Activated effector memory CD4-positive, alpha-beta T cell treated with anti-CD3 and anti-CD28 coated beads, Interleukin-2, amount 50 U/mL, for 16 hours (primary cell): ENCODE data around the gene STT3B.
"Not testable (repeated sequence)": the region's sequence is repeated elsewhere in the genome, so short reads cannot be mapped to it uniquely, and the experiment has no call there.

Experiments used
- DNase-seq: peaks from one replicate; pipeline ENCODE4 v3.0.0-alpha.2; 2020

STT3B gene

DNA sequence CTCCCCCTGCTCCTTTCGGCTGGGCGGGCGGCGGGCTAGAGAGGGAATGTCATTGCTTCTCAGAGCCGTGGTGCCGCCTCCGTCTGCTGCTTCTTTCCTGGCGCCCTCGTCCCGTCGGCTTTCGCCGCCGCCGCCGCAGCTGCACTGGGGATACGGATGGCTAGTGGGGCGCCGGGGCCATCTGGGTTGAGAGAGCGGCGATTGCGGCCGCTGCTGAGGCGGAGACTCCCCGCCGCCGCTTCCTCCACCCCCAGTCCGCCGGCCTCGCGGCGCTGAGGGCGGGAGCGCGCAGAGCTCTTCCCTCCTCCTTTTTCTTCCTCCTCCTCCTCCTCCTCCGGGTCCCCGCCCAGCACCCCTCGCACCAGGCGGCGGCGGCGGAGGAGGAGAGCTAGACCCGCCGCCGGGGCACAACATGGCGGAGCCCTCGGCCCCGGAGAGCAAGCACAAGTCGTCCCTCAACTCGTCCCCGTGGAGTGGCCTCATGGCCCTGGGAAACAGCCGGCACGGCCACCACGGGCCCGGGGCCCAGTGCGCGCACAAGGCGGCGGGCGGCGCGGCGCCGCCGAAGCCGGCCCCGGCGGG lies at the start of gene STT3B:
Gene STT3B, plus strand, starts transcription at position 339 of the 582 bp plus-strand sequence. Its CDS starts 74 bp downstream, at position 413.
- DNase-seq: peak; percentile 94

DNA sequence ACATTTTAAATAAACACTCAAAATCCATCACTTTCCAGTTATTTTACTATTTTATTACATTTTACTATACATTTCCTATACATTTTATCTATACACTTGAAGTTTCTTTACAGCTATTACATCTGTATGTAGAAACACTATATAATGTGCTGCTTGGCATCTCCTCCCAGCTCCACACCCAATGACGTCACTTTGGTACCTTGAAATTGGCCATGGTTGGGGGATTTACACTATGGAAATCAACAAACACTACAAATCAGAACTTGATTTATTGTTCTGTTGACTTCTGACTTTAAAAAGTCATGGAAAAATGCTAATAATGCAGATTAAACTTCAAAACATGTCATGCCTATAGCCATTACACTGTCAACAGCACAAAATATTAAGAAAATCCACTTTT lies 48.9 kb upstream of the STT3B start:
- no peak for DNase-seq

DNA sequence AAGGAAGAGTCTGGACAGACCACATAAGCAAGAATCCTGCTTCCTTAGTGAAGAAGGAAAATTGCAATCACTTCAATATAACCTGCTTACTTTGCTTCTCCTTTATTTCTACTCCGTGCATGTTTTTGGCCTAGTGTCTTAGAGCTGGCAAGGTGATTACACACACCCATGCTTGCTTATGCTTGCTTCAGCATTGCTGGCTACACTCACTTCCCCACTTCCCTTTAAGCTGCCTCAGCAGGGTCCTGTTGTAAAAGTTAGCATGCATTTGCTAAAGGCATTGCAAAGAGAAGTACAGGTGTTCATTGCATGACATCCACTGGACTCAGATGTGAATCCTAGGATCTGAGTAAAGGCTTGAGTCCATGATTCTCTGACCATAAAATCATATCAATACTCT lies 47.5 kb upstream of the STT3B start:
- no peak for DNase-seq

DNA sequence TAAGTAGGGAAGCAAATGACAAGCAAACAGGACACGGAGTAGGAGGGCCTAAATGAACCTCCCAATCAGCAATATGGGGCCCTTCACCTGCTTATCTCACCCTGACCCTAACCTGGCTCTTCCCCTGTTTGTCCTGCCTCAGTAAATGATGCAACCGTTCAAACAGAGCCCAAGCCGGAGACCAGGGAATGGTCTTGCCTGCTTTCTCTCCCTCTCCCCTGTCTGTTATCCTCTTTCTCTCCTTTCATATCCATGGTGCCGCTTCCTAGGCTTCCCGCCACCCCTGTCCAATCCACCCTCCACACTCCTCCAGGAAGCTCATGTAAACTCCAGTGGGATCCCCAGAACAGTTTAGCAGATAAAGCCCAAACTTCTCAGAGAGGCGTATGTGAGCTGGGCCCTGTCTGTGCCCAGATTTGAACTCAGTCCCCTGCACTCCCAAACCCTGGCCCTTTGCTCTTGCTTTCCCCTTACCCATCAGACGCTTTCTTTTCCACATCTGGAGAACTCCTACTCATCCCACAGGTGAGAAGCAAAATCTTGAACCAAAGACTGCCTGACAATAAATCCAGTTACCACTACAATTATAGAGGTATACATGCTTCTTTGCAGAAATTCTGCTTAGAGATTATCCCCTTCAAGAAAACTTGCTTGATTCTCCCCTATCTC lies 45.7 kb upstream of the STT3B start:
- DNase-seq: no peak

DNA sequence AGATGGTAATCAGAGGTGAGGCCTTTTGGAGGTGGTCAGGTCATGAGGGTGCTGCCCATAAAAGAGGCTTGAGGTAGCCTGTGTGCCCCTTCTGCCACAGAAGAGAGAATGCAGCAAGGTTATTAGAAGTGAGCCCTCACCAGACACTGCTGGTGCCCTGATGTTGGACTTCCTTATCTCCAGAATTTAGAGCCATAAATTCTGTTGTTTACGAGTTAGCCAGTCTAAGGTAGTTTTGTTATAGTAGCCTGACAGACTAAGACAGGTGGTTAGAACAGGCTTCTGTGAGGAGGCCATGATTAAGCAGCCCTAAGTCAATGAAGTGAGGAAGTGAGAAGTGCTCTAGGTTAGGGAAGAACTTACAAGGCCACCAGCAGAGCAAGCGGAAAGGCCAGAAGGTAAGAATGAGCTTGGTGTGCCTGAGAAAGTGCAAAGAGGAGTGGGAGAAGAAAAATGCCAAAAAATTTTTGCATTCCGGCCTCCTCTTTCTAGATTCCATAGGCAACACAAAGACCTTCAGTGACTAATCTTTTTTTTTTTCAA lies 44.2 kb upstream of the STT3B start:
- DNase-seq: no peak

DNA sequence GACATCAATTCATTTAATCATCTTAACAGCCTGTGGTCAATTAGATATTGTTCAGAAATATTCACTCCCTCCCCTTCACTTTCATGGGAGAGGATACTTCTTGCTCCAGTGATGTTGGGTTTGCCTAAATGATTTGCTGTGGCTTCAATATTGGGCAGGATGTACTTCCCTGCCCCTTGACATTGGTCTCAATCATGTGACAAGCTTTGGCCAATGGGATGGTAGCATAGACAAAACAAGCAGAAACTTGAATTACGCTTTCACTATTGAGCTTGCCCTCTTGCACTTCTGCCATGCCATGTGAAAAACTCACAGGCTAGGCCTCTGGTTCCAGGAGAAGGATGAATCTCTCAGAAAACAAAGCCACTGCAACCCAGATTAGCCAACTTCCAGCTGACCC lies 42.2 kb upstream of the STT3B start:
- no peak for DNase-seq

DNA sequence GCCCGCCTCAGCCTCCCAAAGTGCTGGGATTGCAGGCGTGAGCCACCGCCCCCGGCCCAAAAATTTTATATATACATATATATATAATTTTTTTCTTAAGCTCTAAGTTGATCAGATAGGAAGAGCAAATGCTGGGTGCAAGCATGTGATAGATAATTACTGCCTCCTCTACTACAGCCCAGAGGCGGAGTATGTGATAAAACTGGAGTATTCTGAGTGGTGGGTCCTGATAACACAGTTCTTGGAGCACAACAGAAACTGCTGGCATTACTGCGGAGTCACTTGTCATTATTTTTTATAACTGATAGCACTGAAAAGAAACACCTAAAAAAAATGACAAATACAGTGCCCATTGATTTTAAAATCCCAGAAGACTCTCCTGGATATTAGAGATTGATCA lies 41.1 kb upstream of the STT3B start:
- DNase-seq: no peak

DNA sequence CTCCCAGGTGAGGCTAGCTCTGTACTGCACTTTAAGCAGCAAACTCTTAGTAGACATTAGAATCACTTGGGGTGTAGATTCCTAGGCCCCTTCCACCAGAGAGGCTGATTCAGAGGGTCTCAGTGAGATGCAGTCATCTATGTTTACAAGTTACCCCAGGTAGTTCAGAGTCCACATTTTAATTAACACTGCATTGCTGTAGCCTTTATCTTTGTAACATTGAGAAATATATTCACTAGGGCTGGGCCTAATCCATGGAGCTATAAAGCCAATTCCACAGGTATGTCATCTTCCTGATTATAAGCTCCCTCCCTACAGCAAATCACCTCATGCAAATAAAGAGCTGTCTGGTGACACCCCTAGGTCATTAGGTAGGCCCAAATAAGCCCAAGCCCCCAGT lies 39.6 kb upstream of the STT3B start:
- no peak for DNase-seq

DNA sequence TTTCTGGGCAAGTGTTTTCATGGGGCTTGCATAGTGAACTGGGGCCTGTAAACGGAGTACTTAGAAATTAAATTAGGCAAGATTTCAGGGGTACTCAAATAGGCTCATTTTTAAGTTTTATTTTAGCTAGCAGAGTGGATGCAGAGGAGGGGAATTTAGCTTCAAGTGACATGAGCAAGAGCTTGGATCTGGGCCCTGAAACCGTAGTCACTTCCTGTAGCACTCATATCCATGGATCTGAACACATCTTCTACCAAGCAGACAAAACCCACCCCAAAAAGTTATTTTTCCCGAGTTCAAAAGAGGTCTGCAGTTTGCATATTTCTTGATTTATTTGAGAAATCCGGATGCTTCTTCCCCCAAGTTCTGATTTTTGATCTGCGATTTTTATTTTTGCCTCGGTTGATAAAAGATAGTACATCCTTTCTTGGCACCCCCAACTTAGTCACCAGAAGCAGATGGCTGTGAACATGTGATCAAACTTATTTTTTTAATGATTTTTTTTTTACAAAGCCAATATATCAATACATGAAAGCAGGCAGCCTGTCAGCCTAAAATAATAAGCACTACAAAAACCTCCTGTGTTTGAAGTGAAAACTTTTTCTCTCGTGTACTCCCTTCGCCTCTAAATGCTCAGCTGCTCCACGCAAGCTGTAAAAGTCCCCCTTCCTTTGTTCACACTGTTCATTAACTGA lies 36.6 kb upstream of the STT3B start:
- no peak for DNase-seq

DNA sequence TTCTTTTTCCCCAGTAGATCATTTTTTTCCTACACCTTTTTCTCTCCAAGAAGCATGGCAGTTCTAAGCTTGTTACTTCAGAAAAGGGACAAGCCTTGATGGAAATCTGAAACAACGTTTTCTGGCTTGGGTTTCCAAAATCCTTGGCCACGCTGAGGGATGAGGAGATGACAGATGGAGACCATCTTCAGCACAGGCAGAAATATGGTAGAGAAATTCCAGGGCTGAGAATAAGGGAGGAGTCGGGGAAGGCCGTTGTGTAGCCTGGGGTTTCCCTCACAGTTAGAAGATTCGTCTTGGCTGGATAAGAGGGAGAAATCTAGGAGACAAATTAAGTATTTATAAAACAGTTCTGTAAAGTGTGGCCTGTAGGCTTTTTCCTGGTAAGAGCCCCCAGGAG lies 33.9 kb upstream of the STT3B start:
- no peak for DNase-seq

DNA sequence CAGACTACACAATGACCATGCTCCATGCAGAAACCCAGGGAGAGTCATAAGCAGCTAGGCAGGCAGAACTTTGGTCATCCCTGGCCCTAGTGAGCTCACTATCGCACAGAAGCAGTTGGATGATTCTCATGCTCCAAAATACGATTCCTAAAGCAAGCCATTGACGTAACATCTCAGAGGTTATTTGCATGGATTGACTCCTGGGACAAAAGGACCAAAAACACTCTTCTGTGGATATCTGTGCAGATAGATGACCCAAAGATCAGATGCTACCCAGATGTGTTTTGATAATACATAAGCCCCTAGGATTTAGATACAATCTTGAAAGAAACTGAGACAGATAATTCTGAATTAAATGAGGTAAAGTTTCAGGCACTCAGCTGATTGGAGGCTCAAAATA lies 33.4 kb upstream of the STT3B start:
- no peak for DNase-seq

DNA sequence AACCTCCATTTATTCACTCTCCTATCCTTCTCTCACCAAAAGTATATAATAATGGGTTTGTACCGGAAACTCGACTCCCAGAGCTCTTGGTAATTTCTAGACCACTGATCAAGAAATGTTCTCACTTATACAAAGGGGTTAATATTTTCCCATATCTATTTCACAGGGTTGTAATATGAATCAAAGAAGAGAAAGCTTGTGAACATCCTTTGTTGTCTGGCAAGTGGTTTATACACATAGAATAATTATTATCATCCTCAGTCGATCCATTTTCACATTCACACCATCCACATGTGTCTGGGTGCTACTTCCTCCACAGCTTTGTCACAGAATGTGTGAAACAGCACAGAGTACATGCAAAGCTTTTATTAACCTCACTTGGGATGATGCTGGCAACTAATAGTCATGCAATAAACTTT lies 29.9 kb upstream of the STT3B start:
- no peak for DNase-seq

DNA sequence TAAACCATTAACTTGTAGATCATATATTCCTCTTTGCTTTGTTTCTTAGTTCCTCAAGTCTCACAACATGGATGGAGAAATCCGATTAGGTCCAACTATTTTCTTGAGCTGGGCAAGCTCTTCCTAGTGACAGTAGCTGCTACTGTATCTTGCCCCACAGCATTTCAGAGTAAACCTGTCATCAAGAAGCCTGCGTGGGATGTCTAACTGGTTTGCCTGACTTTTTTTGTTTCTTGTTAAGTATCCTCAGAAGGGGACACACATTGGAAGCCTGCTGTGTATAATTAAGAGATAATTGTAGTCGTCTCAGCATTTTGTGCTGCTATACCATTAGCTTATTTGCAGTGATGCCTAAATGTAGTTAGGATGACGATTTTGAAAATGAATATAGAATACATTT lies 29.3 kb upstream of the STT3B start:
- DNase-seq: no peak

DNA sequence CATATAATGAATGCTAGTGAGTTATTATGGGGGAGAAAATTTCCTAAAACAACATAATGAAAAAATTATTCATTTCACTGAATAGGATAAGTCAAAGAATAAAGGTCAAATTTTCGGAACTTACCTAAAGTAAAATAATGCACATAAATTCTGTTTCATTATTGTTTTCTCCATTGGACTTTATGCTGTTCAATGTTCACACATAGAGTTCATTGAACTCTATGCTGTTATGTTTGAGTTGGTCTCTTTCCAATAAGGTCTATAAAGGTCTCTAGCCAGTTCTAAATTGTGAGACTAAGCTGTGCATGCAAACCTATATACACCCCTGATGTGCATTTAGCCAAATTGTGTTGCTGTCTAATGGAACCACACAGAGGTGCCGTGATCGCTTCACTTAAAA lies 28.5 kb upstream of the STT3B start:
- DNase-seq: no peak

DNA sequence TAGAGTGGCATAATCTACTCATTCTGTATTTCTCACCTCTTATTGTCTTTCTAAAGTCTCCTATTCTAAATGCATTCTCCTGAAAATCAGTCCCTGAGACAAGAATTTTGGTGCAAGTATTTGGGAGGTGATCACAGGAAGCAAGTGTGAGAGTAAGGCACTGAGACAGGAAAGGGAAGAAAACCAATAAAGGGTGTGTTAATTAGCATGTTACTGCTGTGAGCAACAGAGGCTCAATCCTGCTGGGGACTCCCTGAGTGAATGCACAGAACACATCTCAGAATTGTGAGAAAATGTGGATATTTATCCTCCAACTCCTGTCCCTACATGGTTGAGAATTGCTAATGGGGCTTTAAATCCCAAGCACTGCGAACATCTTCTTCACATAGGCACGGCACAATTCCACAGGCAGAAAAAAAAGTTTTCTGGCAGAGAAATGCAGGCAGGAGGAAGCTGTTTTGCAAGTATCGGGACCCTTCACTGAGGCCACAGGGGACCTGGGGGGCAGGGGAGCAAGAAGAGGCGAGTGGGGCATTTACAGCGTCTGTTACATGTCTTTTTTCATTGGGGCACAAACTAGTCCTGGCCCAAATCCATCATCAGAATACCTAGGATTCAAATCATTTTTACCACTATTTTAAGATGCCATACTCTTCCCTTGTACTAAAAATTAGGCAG lies 27.2 kb upstream of the STT3B start:
- DNase-seq: no peak

DNA sequence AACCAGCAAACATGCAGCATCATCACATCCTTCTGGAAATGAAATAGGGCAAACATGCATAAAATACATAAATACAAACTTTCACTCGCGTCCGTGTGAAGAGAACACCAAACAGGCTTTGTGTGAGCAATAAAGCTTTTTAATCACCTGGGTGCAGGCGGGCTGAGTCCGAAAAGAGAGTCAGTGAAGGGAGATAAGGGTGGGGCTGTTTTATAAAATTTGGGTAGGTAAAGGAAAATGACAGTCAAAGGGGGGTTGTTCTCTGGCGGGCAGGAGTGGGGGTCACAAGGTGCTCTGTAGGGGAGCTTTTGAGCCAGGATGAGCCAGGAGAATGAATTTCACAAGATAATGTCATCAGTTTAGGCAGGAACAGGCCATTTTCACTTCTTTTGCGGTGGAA lies 26.2 kb upstream of the STT3B start:
- DNase-seq: not testable (repeated sequence)

DNA sequence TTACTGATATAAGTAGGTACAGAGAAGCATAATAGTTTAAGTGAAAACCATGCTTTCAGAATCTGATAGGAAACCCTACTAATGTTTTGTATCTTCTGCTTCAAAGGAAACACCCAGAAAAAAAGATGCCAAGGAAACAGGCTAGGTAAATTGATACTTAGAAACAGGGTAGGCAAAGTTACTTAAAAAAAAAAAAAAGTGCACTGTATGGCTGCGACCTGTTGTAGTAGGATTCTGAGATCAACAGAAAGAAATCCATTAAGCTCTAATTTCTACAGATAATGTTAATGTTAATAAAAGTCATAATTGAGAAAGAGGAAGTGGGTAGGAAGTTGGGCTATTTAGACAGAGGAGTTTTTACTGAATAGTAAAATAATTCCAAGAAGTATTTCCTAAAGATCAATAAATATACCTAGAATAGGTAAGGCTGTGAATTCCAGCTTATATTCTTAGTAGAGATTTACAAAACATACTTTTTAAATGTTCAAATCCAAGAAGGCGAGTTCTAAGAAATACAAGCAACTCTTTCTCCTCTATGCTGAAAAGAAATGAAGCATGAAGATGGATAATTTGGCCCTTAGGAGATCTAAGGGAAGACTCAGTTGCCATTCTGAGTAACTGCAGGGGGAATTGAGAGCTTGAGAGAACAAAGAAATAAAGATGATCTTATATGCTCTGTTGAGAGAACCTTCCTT lies 24.1 kb upstream of the STT3B start:
- DNase-seq: no peak

DNA sequence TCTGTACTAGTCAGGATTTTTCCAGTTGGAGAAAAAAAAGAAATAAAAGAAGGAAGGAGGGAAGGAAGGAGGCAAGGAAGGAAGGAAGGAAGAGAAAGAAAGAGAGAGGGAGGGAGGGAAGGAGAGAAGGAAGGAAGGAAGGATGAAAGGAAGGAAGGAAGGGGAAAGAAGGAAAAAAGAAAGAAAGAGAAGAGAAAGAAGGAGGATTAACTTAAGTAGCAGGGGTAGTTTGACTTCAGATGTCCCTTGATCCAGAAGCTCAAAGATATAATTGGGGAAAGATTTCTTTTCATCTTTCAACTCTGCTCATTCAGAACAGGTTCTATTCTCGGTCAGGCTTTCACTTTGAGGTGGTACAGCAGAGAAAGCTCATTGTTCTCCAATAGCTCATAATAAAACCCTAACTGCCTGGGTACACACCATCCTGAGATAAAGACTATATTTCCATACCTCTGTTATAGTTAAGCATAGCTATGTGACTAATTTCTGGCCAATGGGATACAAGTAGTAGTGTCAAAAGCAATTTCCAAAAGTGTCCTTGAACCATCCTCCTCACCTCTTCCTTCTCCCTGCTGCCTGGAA lies 23.5 kb upstream of the STT3B start:
- DNase-seq: no peak

DNA sequence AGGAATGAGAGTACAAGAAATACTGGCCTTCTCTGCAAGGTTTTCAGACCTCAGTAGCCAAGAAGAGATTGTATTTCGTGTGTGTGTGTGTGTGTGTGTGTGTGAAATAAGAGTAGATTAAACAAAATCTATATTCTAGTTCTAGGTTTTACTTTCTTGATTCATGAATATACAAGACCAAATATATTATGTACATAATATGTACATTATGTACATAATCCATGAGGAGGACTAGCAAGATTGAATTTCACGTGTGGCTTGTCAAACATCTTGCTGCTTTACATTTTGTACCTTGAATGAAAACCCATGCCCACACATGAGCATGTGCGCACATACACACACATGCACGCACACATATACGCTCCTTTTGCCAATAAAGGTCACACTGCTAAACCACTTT lies 18.2 kb upstream of the STT3B start:
- no peak for DNase-seq

DNA sequence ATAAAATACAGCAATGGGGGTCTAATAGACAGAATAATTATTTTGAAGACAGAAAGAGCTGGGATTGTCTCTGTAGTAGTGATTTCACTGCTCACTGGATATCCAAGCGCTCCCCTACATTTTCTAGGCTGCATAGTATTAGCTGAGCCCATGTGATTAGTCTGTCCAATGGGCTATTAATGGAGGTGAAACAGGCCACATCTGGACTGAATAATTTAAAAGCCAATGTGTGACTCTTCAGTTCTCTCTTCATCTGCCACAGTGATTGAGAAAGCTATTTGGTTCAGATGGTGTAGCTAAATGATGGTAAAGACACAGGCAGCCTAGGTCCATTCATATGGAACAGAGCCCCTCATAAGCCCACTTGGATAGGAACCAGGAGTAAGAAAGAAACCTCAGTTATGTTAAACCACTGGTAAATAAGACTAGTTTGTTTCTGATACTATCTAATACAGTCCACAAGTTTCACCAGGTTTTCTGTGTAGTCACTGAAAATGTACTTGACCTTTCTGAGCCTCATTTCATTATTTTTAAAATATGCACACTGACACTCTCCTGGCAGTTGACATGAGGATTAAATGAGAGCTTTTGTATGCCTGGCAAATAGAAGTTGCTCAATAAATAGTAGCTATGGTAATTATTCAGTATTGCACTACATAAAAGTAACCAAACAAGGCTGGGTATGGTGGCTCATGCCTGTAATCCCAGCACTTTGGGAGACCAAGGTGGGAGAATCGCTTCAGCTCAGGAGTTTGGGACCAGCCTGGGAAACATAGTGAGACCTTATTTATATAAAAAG lies 17.0 kb upstream of the STT3B start:
- no peak for DNase-seq

DNA sequence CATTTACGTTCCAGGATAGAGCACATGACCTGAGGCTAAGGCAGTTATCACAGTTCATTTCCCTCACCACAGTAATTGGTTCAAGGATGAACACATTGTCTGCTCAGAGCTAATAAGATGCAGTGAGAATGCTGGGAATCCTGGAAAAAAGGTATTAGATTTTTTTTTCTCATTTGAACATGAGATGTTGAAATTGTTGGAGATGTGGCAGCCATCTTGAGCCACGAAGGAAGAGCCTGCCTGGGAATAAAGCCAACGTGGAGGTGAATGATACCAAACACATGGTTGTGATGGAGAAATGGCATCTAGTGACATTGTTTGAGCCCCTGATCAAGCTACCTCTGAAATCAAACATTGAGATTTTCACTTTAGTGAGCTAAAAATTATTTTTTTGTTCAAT lies 16.0 kb upstream of the STT3B start:
- no peak for DNase-seq

DNA sequence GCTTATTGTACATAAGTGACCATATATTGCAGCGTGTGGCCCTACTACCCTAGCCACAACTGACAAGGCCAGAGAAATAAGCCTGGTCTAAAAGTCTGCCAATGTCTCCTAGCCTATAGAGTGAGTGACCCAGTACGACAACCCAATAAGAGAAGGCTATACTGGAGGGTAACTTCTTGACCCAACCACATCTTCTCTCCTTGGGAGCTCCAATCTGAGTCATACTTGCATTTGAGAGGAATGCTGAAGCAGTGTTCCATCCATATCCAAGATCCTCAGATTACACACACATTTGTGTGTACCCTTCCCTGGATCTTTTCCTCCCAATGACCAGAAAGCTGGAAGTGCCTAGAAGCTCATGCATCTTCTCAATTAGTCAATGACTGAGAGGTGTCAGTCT lies 11.3 kb upstream of the STT3B start:
- DNase-seq: no peak
